Measurements from ENCODE around the gene CLCN4.

CLCN4 gene

DNA sequence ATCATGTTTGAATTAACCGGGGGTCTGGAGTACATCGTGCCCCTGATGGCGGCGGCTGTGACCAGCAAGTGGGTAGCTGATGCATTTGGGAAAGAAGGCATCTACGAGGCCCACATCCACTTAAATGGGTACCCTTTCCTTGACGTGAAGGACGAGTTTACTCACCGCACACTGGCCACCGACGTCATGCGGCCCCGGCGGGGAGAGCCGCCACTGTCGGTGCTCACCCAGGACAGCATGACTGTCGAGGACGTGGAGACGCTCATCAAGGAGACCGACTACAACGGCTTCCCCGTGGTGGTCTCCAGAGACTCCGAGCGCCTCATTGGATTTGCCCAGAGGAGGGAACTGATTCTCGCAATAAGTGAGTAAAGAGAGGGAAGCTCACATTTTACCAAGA lies 56.9 kb downstream of the CLCN4 start:
- Histone ChIP-seq H3K9ac (ENCODE audit: low read depth, low read length, poor library complexity, severe bottlenecking) (no peak overlapping the region), H3K9me2 (replicated peaks; ENCODE audit: low read depth, low read length) (no peaks in the 10 kb centered on the region), H3K36me3 (ENCODE audit: insufficient read depth, low read length) (no peaks in the 10 kb centered on the region), H3K9me3 (ENCODE audit: insufficient read depth, low read depth, low read length) (no peaks in the 10 kb centered on the region), H3F3A (ENCODE audit: low read depth) (no peaks in the 10 kb centered on the region), H2AFZ (ENCODE audit: low read length) (no peak overlapping the region), H3K79me2 (ENCODE audit: insufficient read depth, low read length) (no peaks in the 10 kb centered on the region), H3K27me3 (ENCODE audit: insufficient read depth, low read length, poor library complexity, severe bottlenecking) (no peaks in the 10 kb centered on the region), H4K20me1 (ENCODE audit: insufficient read depth, low read length, poor library complexity, severe bottlenecking) (no peaks in the 10 kb centered on the region), H3K4me2 (ENCODE audit: low read depth, low read length, poor library complexity, severe bottlenecking) (no peak overlapping the region), H3K4me1 (ENCODE audit: insufficient read depth, low read length, poor library complexity, severe bottlenecking) (no peaks in the 10 kb centered on the region), H3K4me3 (ENCODE audit: low read length, poor library complexity, severe bottlenecking) (no peak overlapping the region)
- no peak for TF ChIP-seq EZH2phosphoT487 (IDR thresholded peaks at IDR 0.05; ENCODE audit: borderline replicate concordance)
- TF ChIP-seq CTCF (conservative IDR thresholded peaks at IDR 0.05; ENCODE audit: low read length): no peak

- Histone ChIP-seq H3K4me3 (ENCODE audit: low read length, poor library complexity, severe bottlenecking) (no peak overlapping the region), H3K4me1 (ENCODE audit: insufficient read depth, low read length, poor library complexity, severe bottlenecking) (no peaks in the 10 kb centered on the region), H3K4me2 (ENCODE audit: low read depth, low read length, poor library complexity, severe bottlenecking) (no peak overlapping the region), H3K79me2 (ENCODE audit: insufficient read depth, low read length) (no peaks in the 10 kb centered on the region), H4K20me1 (ENCODE audit: insufficient read depth, low read length, poor library complexity, severe bottlenecking) (no peaks in the 10 kb centered on the region), H3K9me2 (replicated peaks; ENCODE audit: low read depth, low read length) (no peaks in the 10 kb centered on the region), H3K27me3 (ENCODE audit: insufficient read depth, low read length, poor library complexity, severe bottlenecking) (no peaks in the 10 kb centered on the region), H3K9ac (ENCODE audit: low read depth, low read length, poor library complexity, severe bottlenecking) (no peak overlapping the region), H3K9me3 (ENCODE audit: insufficient read depth, low read depth, low read length) (no peaks in the 10 kb centered on the region), H3K36me3 (ENCODE audit: insufficient read depth, low read length) (no peaks in the 10 kb centered on the region), H3F3A (ENCODE audit: low read depth) (no peaks in the 10 kb centered on the region), H2AFZ (ENCODE audit: low read length) (no peak overlapping the region)
- no peak for TF ChIP-seq EZH2phosphoT487 (IDR thresholded peaks at IDR 0.05; ENCODE audit: borderline replicate concordance)
- no peak for TF ChIP-seq CTCF (conservative IDR thresholded peaks at IDR 0.05; ENCODE audit: low read length)
Measured at GRCh38 chrX:10216208-10216607, 59.4 kb downstream of the CLCN4 start.

- H3K9me3 ChIP-seq (ENCODE audit: insufficient read depth, low read depth, low read length): no peaks in the 10 kb centered on the region
- no peaks in the 10 kb centered on the region for H3K27me3 ChIP-seq (ENCODE audit: insufficient read depth, low read length, poor library complexity, severe bottlenecking)
- H3K9me2 ChIP-seq (replicated peaks; ENCODE audit: low read depth, low read length): no peaks in the 10 kb centered on the region
- no peaks in the 10 kb centered on the region for H3K79me2 ChIP-seq (ENCODE audit: insufficient read depth, low read length)
- no peaks in the 10 kb centered on the region for H3K4me1 ChIP-seq (ENCODE audit: insufficient read depth, low read length, poor library complexity, severe bottlenecking)
- no peaks in the 10 kb centered on the region for H4K20me1 ChIP-seq (ENCODE audit: insufficient read depth, low read length, poor library complexity, severe bottlenecking)
- H3F3A ChIP-seq (ENCODE audit: low read depth): no peaks in the 10 kb centered on the region
- peak; percentile 35 for TF ChIP-seq CTCF (conservative IDR thresholded peaks at IDR 0.05; ENCODE audit: low read length)
- TF ChIP-seq EZH2phosphoT487 (IDR thresholded peaks at IDR 0.05; ENCODE audit: borderline replicate concordance): no peak
- H2AFZ ChIP-seq (ENCODE audit: low read length): no peak overlapping the region
- no peak overlapping the region for H3K4me2 ChIP-seq (ENCODE audit: low read depth, low read length, poor library complexity, severe bottlenecking)
- H3K9ac ChIP-seq (ENCODE audit: low read depth, low read length, poor library complexity, severe bottlenecking): no peak overlapping the region
- no peaks in the 10 kb centered on the region for H3K36me3 ChIP-seq (ENCODE audit: insufficient read depth, low read length)
- H3K4me3 ChIP-seq (ENCODE audit: low read length, poor library complexity, severe bottlenecking): no peak overlapping the region
Measured at GRCh38 chrX:10217198-10217597, 60.4 kb downstream of the CLCN4 start.
